ENCODE data around the gene ANKRD18A. TPM values are rescaled to one million over a fixed set of nuclear protein-coding genes. Genes with fewer than 3 reads are reported as not detected.
A peak's percentile ranks its signal among the peaks of the same experiment; 100 is the strongest.

ANKRD18A gene
- total RNA-seq, 1 donor from 2014 or later: 32.3 TPM

DNA sequence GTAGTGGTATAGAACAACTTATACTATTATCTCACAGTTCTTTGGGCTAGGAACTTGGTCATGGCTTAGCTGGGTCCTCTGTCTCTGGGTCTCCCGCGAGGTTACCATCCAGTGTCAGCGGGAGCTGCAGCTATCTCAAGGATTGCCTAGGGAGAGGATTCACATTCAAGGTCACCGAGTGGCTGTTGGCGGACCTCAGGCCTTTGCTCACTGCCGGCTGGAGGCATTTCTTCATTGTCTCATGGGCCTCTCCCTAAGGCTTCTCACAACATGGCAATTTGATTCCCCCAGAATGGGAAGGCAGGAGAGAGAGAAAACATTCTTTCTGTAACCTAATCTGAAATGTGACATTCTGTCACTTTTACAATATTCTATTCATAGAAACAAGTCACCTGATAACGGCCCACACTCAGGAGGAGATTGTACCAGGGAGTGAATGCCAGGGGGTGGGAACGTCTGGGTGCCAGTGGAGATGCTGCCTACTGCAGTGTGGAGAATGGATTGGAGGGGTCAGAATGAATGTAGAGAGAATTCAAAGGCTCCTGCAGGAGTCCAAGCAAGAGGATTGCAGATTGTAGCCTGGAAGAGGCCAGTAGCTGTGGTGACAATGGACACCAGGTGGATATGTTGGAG lies 29.5 kb upstream of the ANKRD18A start:
- DNase-seq: no peak
- peaks cover 5% of the 10 kb centered on the region for H3K36me3 Mint-ChIP-seq (ENCODE audit: unreplicated experiment)
- no peak overlapping the region for H3K4me3 Mint-ChIP-seq (ENCODE audit: unreplicated experiment)
- H3K27me3 Mint-ChIP-seq (ENCODE audit: unreplicated experiment): no peaks in the 10 kb centered on the region
- peaks cover 15% of the 10 kb centered on the region for H3K4me1 Mint-ChIP-seq (ENCODE audit: low read depth, unreplicated experiment)
- TF ChIP-seq, protein P1, sequence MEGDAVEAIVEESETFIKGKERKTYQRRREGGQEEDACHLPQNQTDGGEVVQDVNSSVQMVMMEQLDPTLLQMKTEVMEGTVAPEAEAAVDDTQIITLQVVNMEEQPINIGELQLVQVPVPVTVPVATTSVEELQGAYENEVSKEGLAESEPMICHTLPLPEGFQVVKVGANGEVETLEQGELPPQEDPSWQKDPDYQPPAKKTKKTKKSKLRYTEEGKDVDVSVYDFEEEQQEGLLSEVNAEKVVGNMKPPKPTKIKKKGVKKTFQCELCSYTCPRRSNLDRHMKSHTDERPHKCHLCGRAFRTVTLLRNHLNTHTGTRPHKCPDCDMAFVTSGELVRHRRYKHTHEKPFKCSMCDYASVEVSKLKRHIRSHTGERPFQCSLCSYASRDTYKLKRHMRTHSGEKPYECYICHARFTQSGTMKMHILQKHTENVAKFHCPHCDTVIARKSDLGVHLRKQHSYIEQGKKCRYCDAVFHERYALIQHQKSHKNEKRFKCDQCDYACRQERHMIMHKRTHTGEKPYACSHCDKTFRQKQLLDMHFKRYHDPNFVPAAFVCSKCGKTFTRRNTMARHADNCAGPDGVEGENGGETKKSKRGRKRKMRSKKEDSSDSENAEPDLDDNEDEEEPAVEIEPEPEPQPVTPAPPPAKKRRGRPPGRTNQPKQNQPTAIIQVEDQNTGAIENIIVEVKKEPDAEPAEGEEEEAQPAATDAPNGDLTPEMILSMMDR (IDR thresholded peaks at IDR 0.05; ENCODE audit: partially characterized antibody, unreplicated experiment): no peak
- H3K27ac Mint-ChIP-seq (ENCODE audit: unreplicated experiment): no peak overlapping the region
- H3K9me3 Mint-ChIP-seq (ENCODE audit: unreplicated experiment): peaks cover 7% of the 10 kb centered on the region

- peaks cover 9% of the 10 kb centered on the region for H3K9me3 Mint-ChIP-seq (ENCODE audit: unreplicated experiment)
- H3K27me3 Mint-ChIP-seq (ENCODE audit: unreplicated experiment): peaks cover 2% of the 10 kb centered on the region
- no peak overlapping the region for H3K27ac Mint-ChIP-seq (ENCODE audit: unreplicated experiment)
- H3K36me3 Mint-ChIP-seq (ENCODE audit: unreplicated experiment): peaks cover 5% of the 10 kb centered on the region
- no peak for DNase-seq
- no peak overlapping the region for H3K4me3 Mint-ChIP-seq (ENCODE audit: unreplicated experiment)
- peaks cover 24% of the 10 kb centered on the region for H3K4me1 Mint-ChIP-seq (ENCODE audit: low read depth, unreplicated experiment)
- TF ChIP-seq, protein P1 (IDR thresholded peaks at IDR 0.05; ENCODE audit: partially characterized antibody, unreplicated experiment): no peak
These were observed 24.2 kb upstream of the ANKRD18A start for GRCh38 chr9:38644601-38645000.

GRCh38 chr9:38643815-38644173 lies 23.4 kb upstream of the ANKRD18A start:
- Mint-ChIP-seq H3K27me3 (ENCODE audit: unreplicated experiment) (peaks cover 2% of the 10 kb centered on the region), H3K4me1 (ENCODE audit: low read depth, unreplicated experiment) (peaks cover 24% of the 10 kb centered on the region), H3K9me3 (ENCODE audit: unreplicated experiment) (peaks cover 9% of the 10 kb centered on the region), H3K36me3 (ENCODE audit: unreplicated experiment) (peaks cover 5% of the 10 kb centered on the region), H3K27ac (ENCODE audit: unreplicated experiment) (peak overlapping the region; percentile 29), H3K4me3 (ENCODE audit: unreplicated experiment) (no peak overlapping the region)
- DNase-seq: no peak
- TF ChIP-seq, protein P1 (IDR thresholded peaks at IDR 0.05; ENCODE audit: partially characterized antibody, unreplicated experiment): no peak

DNA sequence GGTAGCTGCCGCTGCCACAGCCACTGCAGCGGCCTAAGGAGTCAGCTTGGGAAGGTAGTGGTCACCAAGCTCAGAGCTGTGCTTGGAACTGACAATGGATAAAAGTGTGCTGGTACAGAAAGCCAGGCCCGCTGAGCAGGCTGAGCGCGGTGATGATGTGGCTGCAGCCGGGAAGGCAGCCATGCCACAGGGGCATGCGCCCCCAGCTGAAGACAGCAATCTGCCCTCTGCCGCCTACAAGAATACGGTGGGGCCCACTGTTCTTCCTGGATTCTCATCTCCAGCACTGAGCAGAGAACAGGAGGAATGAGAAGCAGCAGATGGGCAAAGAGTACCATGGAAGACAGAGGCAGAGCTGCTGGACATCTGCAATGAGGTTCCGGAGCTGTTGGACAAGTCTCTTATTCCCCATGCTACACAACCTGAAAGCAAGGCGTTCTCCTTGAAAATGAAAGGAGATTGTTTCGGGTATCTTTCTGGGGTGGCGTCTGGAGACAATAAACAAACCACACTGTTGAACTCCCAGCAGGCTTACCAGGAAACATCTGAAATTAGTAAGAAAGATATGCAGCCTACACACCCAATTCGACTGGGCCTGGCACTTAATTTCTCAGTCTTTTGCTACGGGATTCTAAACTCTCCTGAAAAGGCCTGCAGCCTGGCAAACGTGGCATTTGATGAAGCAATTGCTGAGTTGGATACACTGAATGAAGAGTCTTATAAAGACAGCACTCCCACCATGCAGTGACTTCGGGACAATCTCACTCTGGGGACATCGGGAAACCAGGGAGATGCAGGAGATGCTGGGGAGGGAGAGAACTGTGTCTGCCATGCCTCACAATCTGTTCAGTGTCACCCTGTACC lies 22.8 kb upstream of the ANKRD18A start:
- TF ChIP-seq, protein P1 (IDR thresholded peaks at IDR 0.05; ENCODE audit: partially characterized antibody, unreplicated experiment): no peak
- peaks cover 8% of the 10 kb centered on the region for H3K9me3 Mint-ChIP-seq (ENCODE audit: unreplicated experiment)
- H3K27me3 Mint-ChIP-seq (ENCODE audit: unreplicated experiment): peaks cover 2% of the 10 kb centered on the region
- H3K4me3 Mint-ChIP-seq (ENCODE audit: unreplicated experiment): no peak overlapping the region
- H3K36me3 Mint-ChIP-seq (ENCODE audit: unreplicated experiment): peaks cover 4% of the 10 kb centered on the region
- H3K4me1 Mint-ChIP-seq (ENCODE audit: low read depth, unreplicated experiment): peaks cover 24% of the 10 kb centered on the region
- no peak for DNase-seq
- H3K27ac Mint-ChIP-seq (ENCODE audit: unreplicated experiment): peak overlapping the region; percentile 69

All from glutamatergic neuron (in vitro differentiated cells).